Liver (tissue), 9 donors: ENCODE measurements around the gene TLCD1. TPM values are rescaled to one million over a fixed set of nuclear protein-coding genes. Genes with fewer than 3 reads are reported as not detected.

ENCODE experiments used
- DNase-seq: peaks from one replicate; pipeline ENCODE4 v3.0.0-alpha.2; 2017; ENCODE audit warnings: low spot score
- H3K27ac ChIP-seq, 2 donors: one replicate each; pipeline ENCODE4 v1.7.0; 2013; ENCODE audit warnings: inconsistent platforms in 2 of 2, low read length in 2 of 2, control low read depth in 1 of 2, low read depth in 1 of 2, mild to moderate bottlenecking in 1 of 2
- H3K27me3 ChIP-seq, 4 donors: one replicate each; pipeline versions ENCODE4 v1.6.1 to v1.7.0; 2013; ENCODE audit warnings: low read length in 3 of 4, inconsistent platforms in 1 of 4, mild to moderate bottlenecking in 1 of 4, moderate library complexity in 1 of 4; ENCODE audit not compliant: control insufficient read depth in 4 of 4, insufficient read depth in 4 of 4
- H3K36me3 ChIP-seq, 4 donors: one replicate each; pipeline versions ENCODE4 v1.6.1 to v1.7.0; 2013; ENCODE audit warnings: low read length in 3 of 4, mild to moderate bottlenecking in 3 of 4, low read depth in 1 of 4, moderate library complexity in 1 of 4; ENCODE audit not compliant: control insufficient read depth in 4 of 4, insufficient read depth in 3 of 4
- H3K4me1 ChIP-seq, 4 donors: one replicate each; pipeline versions ENCODE4 v1.6.1 to v1.7.0; 2013; ENCODE audit warnings: low read length in 3 of 4, mild to moderate bottlenecking in 3 of 4, moderate library complexity in 1 of 4; ENCODE audit not compliant: control insufficient read depth in 4 of 4, insufficient read depth in 4 of 4
- H3K4me3 ChIP-seq, 3 donors: one replicate each; pipeline versions ENCODE4 v1.6.1 to v1.7.0; 2013; ENCODE audit warnings: low read length in 3 of 3, control low read depth in 1 of 3, low read depth in 1 of 3, mild to moderate bottlenecking in 1 of 3
- H3K9ac ChIP-seq, 2 donors: one replicate each; pipeline ENCODE4 v1.7.0; 2013; ENCODE audit warnings: low read length in 2 of 2, mild to moderate bottlenecking in 2 of 2, moderate library complexity in 2 of 2, control low read depth in 1 of 2, low read depth in 1 of 2
- H3K9me3 ChIP-seq, 4 donors: one replicate each; pipeline versions ENCODE4 v1.6.1 to v1.7.0; 2013; ENCODE audit warnings: low read length in 3 of 4; ENCODE audit not compliant: control insufficient read depth in 4 of 4
- EGR1 ChIP-seq, 2 donors: IDR thresholded peaks; 2 replicates each; pipeline ENCODE4 v1.6.1; 2016 to 2018; ENCODE audit warnings: antibody characterized with exemption in 2 of 2, low read depth in 2 of 2
- FOXA1 ChIP-seq: IDR thresholded peaks from 2 replicates; pipeline ENCODE4 v1.6.1; 2016; ENCODE audit warnings: antibody characterized with exemption
- FOXA2 ChIP-seq: IDR thresholded peaks from 2 replicates; pipeline ENCODE4 v1.6.1; 2016; ENCODE audit warnings: antibody characterized with exemption
- GABPA ChIP-seq, 2 donors: IDR thresholded peaks in 1 of 2; conservative IDR thresholded peaks in 1 of 2; 2 replicates each; pipeline ENCODE4 v1.6.1; 2016; ENCODE audit warnings: antibody characterized with exemption in 2 of 2, mild to moderate bottlenecking in 1 of 2, moderate library complexity in 1 of 2
- HNF4A ChIP-seq, 2 donors: conservative IDR thresholded peaks; 2 replicates each; pipeline ENCODE4 v1.6.1; 2016; ENCODE audit warnings: antibody characterized with exemption in 2 of 2, mild to moderate bottlenecking in 2 of 2
- HNF4G ChIP-seq: IDR thresholded peaks from 2 replicates; pipeline ENCODE4 v1.6.1; 2016; ENCODE audit warnings: antibody characterized with exemption
- JUND ChIP-seq, 2 donors: IDR thresholded peaks; 2 replicates each; pipeline ENCODE4 v1.6.1; 2016; ENCODE audit warnings: antibody characterized with exemption in 2 of 2
- MAX ChIP-seq: IDR thresholded peaks from 2 replicates; pipeline ENCODE4 v1.6.1; 2016; ENCODE audit warnings: antibody characterized with exemption
- NR2F2 ChIP-seq: IDR thresholded peaks from 2 replicates; pipeline ENCODE4 v1.6.1; 2016; ENCODE audit warnings: antibody characterized with exemption
- RAD21 ChIP-seq, 2 donors: IDR thresholded peaks; 2 replicates each; pipeline ENCODE4 v1.6.1; 2016; ENCODE audit warnings: antibody characterized with exemption in 2 of 2, mild to moderate bottlenecking in 2 of 2
- RXRA ChIP-seq, 2 donors: IDR thresholded peaks; 2 replicates each; pipeline ENCODE4 v1.6.1; 2017 to 2018; ENCODE audit warnings: antibody characterized with exemption in 2 of 2, mild to moderate bottlenecking in 1 of 2
- SP1 ChIP-seq: IDR thresholded peaks from 2 replicates; pipeline ENCODE4 v1.6.1; 2018; ENCODE audit warnings: antibody characterized with exemption, mild to moderate bottlenecking
- TAF1 ChIP-seq: conservative IDR thresholded peaks from 2 replicates; pipeline ENCODE4 v1.6.1; 2016; ENCODE audit warnings: antibody characterized with exemption, mild to moderate bottlenecking
- YY1 ChIP-seq: IDR thresholded peaks from 2 replicates; pipeline ENCODE4 v1.6.1; 2016; ENCODE audit warnings: antibody characterized with exemption, mild to moderate bottlenecking
- WGBS: extraction: QIAGEN DNeasy Blood & Tissue Kit; methylation state at CpG from one replicate; pipeline ENCODE4 v1.1.7; 2013; 5-methylcytosine and 5-hydroxymethylcytosine counted together
- polyA plus RNA-seq, 2 donors: library from polyadenylated mRNA; stranded (reverse) in 1 of 2; unstranded in 1 of 2; fragments of 200-250 nt in 1 of 2; fragments of >200 nt in 1 of 2; fragmentation: Nextera tagmentation in 1 of 2; extraction: Ambion mirVana in 1 of 2; gene quantifications; one replicate each; pipeline versions ENCODE4 v1.2.1 to v1.2.3, GENCODE V29; 2013 to 2015
- total RNA-seq, 2 donors: library from RNA; depleted of rRNA; stranded (reverse); fragments of >200 nt; gene quantifications; one replicate each; pipeline ENCODE4 v1.2.3, GENCODE V29; 2014
- TF ChIP-seq, protein P1 (sequence below): IDR thresholded peaks from 2 replicates; pipeline ENCODE4 v1.6.1; 2016; ENCODE audit warnings: antibody characterized with exemption
- TF ChIP-seq, protein P2 (sequence below): IDR thresholded peaks from 2 replicates; pipeline ENCODE4 v1.6.1; 2016; ENCODE audit warnings: antibody characterized with exemption, mild to moderate bottlenecking
- TF ChIP-seq, protein P3 (sequence below): IDR thresholded peaks from 2 replicates; pipeline ENCODE4 v1.6.1; 2016; ENCODE audit warnings: antibody characterized with exemption
- TF ChIP-seq, protein P4 (sequence below): fragments of 150-350 bp; IDR thresholded peaks from 2 replicates; pipeline ENCODE4 v1.5.1; 2017; ENCODE audit warnings: improper control_type of control experiment, low read depth, low read length; ENCODE audit not compliant: missing input control
- donor health status: healthy.
- donor health status: healthy.
- donor health status: healthy.
- donor health status: healthy.
- donor health status: healthy.

Gene TLCD1
- total and polyA plus RNA-seq, 4 donors, result 4.4 to 8.8 (median 6.5) TPM

GRCh38 chr17:28710861-28711722 is 14.9 kb downstream of the TLCD1 start:
- peak overlapping the region; percentile 69 to 73 for H3K27ac ChIP-seq
- no peaks in the 10 kb centered on the region for H3K36me3 ChIP-seq
- WGBS, result 2% methylated on average over 74 of the region's 74 CpGs
- H3K9ac ChIP-seq, result peak overlapping the region; percentile 30 to 66
- peak overlapping the region; percentile 60 to 66 (median 60) for H3K4me3 ChIP-seq
- no peaks in the 10 kb centered on the region for H3K9me3 ChIP-seq
- H3K4me1 ChIP-seq, result peaks cover 1 to 11% (median 6%) of the 10 kb centered on the region in 4 donors
- TF ChIP-seq, protein P1, sequence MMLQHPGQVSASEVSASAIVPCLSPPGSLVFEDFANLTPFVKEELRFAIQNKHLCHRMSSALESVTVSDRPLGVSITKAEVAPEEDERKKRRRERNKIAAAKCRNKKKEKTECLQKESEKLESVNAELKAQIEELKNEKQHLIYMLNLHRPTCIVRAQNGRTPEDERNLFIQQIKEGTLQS, result no peak
- no peak for TF ChIP-seq FOXA2
- TF ChIP-seq HNF4G, result no peak
- TF ChIP-seq TAF1, result no peak
- TF ChIP-seq, protein P2, sequence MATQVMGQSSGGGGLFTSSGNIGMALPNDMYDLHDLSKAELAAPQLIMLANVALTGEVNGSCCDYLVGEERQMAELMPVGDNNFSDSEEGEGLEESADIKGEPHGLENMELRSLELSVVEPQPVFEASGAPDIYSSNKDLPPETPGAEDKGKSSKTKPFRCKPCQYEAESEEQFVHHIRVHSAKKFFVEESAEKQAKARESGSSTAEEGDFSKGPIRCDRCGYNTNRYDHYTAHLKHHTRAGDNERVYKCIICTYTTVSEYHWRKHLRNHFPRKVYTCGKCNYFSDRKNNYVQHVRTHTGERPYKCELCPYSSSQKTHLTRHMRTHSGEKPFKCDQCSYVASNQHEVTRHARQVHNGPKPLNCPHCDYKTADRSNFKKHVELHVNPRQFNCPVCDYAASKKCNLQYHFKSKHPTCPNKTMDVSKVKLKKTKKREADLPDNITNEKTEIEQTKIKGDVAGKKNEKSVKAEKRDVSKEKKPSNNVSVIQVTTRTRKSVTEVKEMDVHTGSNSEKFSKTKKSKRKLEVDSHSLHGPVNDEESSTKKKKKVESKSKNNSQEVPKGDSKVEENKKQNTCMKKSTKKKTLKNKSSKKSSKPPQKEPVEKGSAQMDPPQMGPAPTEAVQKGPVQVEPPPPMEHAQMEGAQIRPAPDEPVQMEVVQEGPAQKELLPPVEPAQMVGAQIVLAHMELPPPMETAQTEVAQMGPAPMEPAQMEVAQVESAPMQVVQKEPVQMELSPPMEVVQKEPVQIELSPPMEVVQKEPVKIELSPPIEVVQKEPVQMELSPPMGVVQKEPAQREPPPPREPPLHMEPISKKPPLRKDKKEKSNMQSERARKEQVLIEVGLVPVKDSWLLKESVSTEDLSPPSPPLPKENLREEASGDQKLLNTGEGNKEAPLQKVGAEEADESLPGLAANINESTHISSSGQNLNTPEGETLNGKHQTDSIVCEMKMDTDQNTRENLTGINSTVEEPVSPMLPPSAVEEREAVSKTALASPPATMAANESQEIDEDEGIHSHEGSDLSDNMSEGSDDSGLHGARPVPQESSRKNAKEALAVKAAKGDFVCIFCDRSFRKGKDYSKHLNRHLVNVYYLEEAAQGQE, result peak; percentile 6
- no peak for TF ChIP-seq FOXA1
- TF ChIP-seq NR2F2, result no peak
- peak; percentile 93 for DNase-seq
- no peaks in the 10 kb centered on the region for H3K27me3 ChIP-seq

GRCh38 chr17:28707339-28707720 is 18.7 kb downstream of the TLCD1 start:
- H3K4me3 ChIP-seq, result no peak overlapping the region
- H3K27me3 ChIP-seq, result no peaks in the 10 kb centered on the region
- TF ChIP-seq NR2F2 (no peak), YY1 (no peak), RAD21 (IDR thresholded peaks at IDR 0.05) (no peak), FOXA2 (no peak), TAF1 (no peak), RXRA (IDR thresholded peaks at IDR 0.05) (no peak), SP1 (no peak), GABPA (IDR thresholded peaks at IDR 0.05 in 1 of 2, conservative IDR thresholded peaks at IDR 0.05 in 1 of 2) (no peak), JUND (IDR thresholded peaks at IDR 0.05) (no peak), FOXA1 (no peak), EGR1 (IDR thresholded peaks at IDR 0.05; ENCODE audit: low read depth in 2 of 2) (no peak), HNF4A (conservative IDR thresholded peaks at IDR 0.05) (no peak), MAX (no peak), HNF4G (no peak)
- TF ChIP-seq, protein P1, result no peak
- TF ChIP-seq, protein P3, sequence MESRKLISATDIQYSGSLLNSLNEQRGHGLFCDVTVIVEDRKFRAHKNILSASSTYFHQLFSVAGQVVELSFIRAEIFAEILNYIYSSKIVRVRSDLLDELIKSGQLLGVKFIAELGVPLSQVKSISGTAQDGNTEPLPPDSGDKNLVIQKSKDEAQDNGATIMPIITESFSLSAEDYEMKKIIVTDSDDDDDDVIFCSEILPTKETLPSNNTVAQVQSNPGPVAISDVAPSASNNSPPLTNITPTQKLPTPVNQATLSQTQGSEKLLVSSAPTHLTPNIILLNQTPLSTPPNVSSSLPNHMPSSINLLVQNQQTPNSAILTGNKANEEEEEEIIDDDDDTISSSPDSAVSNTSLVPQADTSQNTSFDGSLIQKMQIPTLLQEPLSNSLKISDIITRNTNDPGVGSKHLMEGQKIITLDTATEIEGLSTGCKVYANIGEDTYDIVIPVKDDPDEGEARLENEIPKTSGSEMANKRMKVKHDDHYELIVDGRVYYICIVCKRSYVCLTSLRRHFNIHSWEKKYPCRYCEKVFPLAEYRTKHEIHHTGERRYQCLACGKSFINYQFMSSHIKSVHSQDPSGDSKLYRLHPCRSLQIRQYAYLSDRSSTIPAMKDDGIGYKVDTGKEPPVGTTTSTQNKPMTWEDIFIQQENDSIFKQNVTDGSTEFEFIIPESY, result no peak
- TF ChIP-seq, protein P2, result no peak
- TF ChIP-seq, protein P4, sequence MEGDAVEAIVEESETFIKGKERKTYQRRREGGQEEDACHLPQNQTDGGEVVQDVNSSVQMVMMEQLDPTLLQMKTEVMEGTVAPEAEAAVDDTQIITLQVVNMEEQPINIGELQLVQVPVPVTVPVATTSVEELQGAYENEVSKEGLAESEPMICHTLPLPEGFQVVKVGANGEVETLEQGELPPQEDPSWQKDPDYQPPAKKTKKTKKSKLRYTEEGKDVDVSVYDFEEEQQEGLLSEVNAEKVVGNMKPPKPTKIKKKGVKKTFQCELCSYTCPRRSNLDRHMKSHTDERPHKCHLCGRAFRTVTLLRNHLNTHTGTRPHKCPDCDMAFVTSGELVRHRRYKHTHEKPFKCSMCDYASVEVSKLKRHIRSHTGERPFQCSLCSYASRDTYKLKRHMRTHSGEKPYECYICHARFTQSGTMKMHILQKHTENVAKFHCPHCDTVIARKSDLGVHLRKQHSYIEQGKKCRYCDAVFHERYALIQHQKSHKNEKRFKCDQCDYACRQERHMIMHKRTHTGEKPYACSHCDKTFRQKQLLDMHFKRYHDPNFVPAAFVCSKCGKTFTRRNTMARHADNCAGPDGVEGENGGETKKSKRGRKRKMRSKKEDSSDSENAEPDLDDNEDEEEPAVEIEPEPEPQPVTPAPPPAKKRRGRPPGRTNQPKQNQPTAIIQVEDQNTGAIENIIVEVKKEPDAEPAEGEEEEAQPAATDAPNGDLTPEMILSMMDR, result no peak
- WGBS, result 92% methylated on average over 2 of the region's 2 CpGs
- H3K27ac ChIP-seq, result no peak overlapping the region
- peaks cover 1 to 11% (median 6%) of the 10 kb centered on the region in 4 donors for H3K4me1 ChIP-seq
- DNase-seq, result no peak
- no peak overlapping the region for H3K9ac ChIP-seq
- peaks cover 2 to 22% (median 9%) of the 10 kb centered on the region in 4 donors for H3K36me3 ChIP-seq
- no peaks in the 10 kb centered on the region for H3K9me3 ChIP-seq
